Measurements from ENCODE around the gene TXN. TPM values are rescaled to one million over a fixed set of nuclear protein-coding genes. Genes with fewer than 3 reads are reported as not detected.
A peak's percentile ranks its signal among the peaks of the same experiment; 100 is the strongest.

TXN gene
- total RNA-seq (100 to 1,000 TPM in 1 of 5 experiments, 10 to 100 TPM in 4; 22.2 to 276 (median 24.9) TPM), polyA plus RNA-seq (10 to 100 TPM; 64.1 to 96.8 TPM), total RNA-seq (7.8 reads per million, percentile 31 among the genes with 10 or more reads in this experiment)

- peaks cover 0 to 1% (median 0%) of the 10 kb centered on the region in 11 donors for H3K9me3 Mint-ChIP-seq
- ChIA-PET POLR2A (interaction anchor here (0.6 to 1.0 kb wide), 2 partner anchors 9 to 1374 kb away, joined by 3 read pairs; partner anchors contain the start of gene DNAJC25), CTCF (interaction anchor here (0.6 kb wide), 1 partner anchor 46 kb away, joined by 4 read pairs; no protein-coding TSS in a partner anchor)
- H3K4me1 Mint-ChIP-seq, result peaks cover 16 to 52% (median 32%) of the 10 kb centered on the region in 7 donors
- peak within 1 kb of the TSS; percentile 83 to 99 (median 96) for H3K4me3 Mint-ChIP-seq
- DNase-seq, result peak; percentile 56 to 91 (median 74)
- peak within 1 kb of the TSS; percentile 87 to 97 (median 89) for H3K27ac Mint-ChIP-seq
- Histone ChIP-seq H3K9me3 (ENCODE audit: control insufficient read depth in 2 of 3, low read length in 3 of 3) (no peaks in the 10 kb centered on the region), H3K27me3 (ENCODE audit: control insufficient read depth in 2 of 2, insufficient read depth in 2 of 2, low read length in 2 of 2) (no peaks in the 10 kb centered on the region), H3K27ac (ENCODE audit: low read depth, low read length) (peak within 1 kb of the TSS; percentile 65), H3K4me1 (ENCODE audit: control insufficient read depth in 2 of 2, insufficient read depth in 2 of 2, low read length in 2 of 2) (peaks cover 4 to 11% of the 10 kb centered on the region in 2 donors), H3K4me3 (ENCODE audit: low read length) (peak within 1 kb of the TSS; percentile 85), H3K36me3 (ENCODE audit: control insufficient read depth in 2 of 3, insufficient read depth in 3 of 3, low read length in 3 of 3) (no peaks in the 10 kb centered on the region)
- H3K36me3 Mint-ChIP-seq, result peaks cover 0 to 11% (median 0%) of the 10 kb centered on the region in 5 donors
- H3K27me3 Mint-ChIP-seq, result peaks cover 0 to 5% (median 0%) of the 10 kb centered on the region in 5 donors
- intact Hi-C loops (cut with micrococcal nuclease), result loop anchor here (1.0 to 10.0 kb wide), 11 partner anchors 100 to 1324 kb away; partner anchors contain the start of genes ABITRAM (in 2 of the 2), CTNNAL1 (in 2 of the 2), ELP1 (in 2 of the 2) and ECPAS (in 1 of the 2)
- peak; percentile 88 for ATAC-seq
Measured at GRCh38 chr9:110256380-110257096, at the start of gene TXN. TSS of gene TXN (minus strand) at chr9:110256507. CDS start at chr9:110256435, 72 bp downstream.

- CTCF ChIA-PET, result no interaction called here
- ATAC-seq, result peak; percentile 32
- intact Hi-C loops (cut with micrococcal nuclease), result no loop called here
Measured at GRCh38 chr9:110303133-110303532, 46.8 kb upstream of the TXN start.

GRCh38 chr9:110298043-110298605 lies 41.8 kb upstream of the TXN start:
- Histone ChIP-seq H3K4me1 (ENCODE audit: control insufficient read depth in 2 of 2, insufficient read depth in 2 of 2, low read length in 2 of 2) (no peaks in the 10 kb centered on the region), H3K36me3 (ENCODE audit: control insufficient read depth in 2 of 3, insufficient read depth in 3 of 3, low read length in 3 of 3) (no peaks in the 10 kb centered on the region), H3K9me3 (ENCODE audit: control insufficient read depth in 2 of 3, low read length in 3 of 3) (no peaks in the 10 kb centered on the region), H3K27me3 (ENCODE audit: control insufficient read depth in 2 of 2, insufficient read depth in 2 of 2, low read length in 2 of 2) (peaks cover 0 to 3% of the 10 kb centered on the region in 2 donors), H3K27ac (ENCODE audit: low read depth, low read length) (no peak overlapping the region), H3K4me3 (ENCODE audit: low read length) (no peak overlapping the region)
- peaks cover 0 to 1% (median 0%) of the 10 kb centered on the region in 11 donors for H3K9me3 Mint-ChIP-seq
- ATAC-seq (no peak), DNase-seq (no peak)
- intact Hi-C loops (cut with micrococcal nuclease), result no loop called here
- CTCF ChIA-PET, result no interaction called here
- no peaks in the 10 kb centered on the region for H3K4me1 Mint-ChIP-seq
- H3K4me3 Mint-ChIP-seq, result no peak overlapping the region
- no peak overlapping the region for H3K27ac Mint-ChIP-seq
- H3K27me3 Mint-ChIP-seq, result peaks cover 4 to 29% (median 6%) of the 10 kb centered on the region in 5 donors
- POLR2A ChIA-PET, result no interaction called here
- no peaks in the 10 kb centered on the region for H3K36me3 Mint-ChIP-seq

More at GRCh38 chr9:110303133-110303532, 46.8 kb upstream of the TXN start:
- no peak for DNase-seq
- Mint-ChIP-seq H3K4me3 (no peak overlapping the region), H3K27me3 (peaks cover 5 to 42% (median 23%) of the 10 kb centered on the region in 5 donors), H3K4me1 (peaks cover 0 to 1% (median under 1%) of the 10 kb centered on the region in 7 donors), H3K9me3 (peaks cover 0 to 2% (median 0%) of the 10 kb centered on the region in 11 donors), H3K36me3 (peaks cover 0 to 6% (median 0%) of the 10 kb centered on the region in 5 donors), H3K27ac (no peak overlapping the region)
- Histone ChIP-seq H3K27ac (ENCODE audit: low read depth, low read length) (no peak overlapping the region), H3K9me3 (ENCODE audit: control insufficient read depth in 2 of 3, low read length in 3 of 3) (no peaks in the 10 kb centered on the region), H3K27me3 (ENCODE audit: control insufficient read depth in 2 of 2, insufficient read depth in 2 of 2, low read length in 2 of 2) (peaks cover 0 to 3% of the 10 kb centered on the region in 2 donors), H3K36me3 (ENCODE audit: control insufficient read depth in 2 of 3, insufficient read depth in 3 of 3, low read length in 3 of 3) (no peaks in the 10 kb centered on the region), H3K4me1 (ENCODE audit: control insufficient read depth in 2 of 2, insufficient read depth in 2 of 2, low read length in 2 of 2) (peaks cover 0 to 3% of the 10 kb centered on the region in 2 donors), H3K4me3 (ENCODE audit: low read length) (no peak overlapping the region)
- POLR2A ChIA-PET, result no interaction called here

- Histone ChIP-seq H3K4me1 (ENCODE audit: control insufficient read depth in 2 of 2, insufficient read depth in 2 of 2, low read length in 2 of 2) (no peaks in the 10 kb centered on the region), H3K36me3 (ENCODE audit: control insufficient read depth in 2 of 3, insufficient read depth in 3 of 3, low read length in 3 of 3) (no peaks in the 10 kb centered on the region), H3K4me3 (ENCODE audit: low read length) (no peak overlapping the region), H3K27ac (ENCODE audit: low read depth, low read length) (no peak overlapping the region), H3K9me3 (ENCODE audit: control insufficient read depth in 2 of 3, low read length in 3 of 3) (no peaks in the 10 kb centered on the region), H3K27me3 (ENCODE audit: control insufficient read depth in 2 of 2, insufficient read depth in 2 of 2, low read length in 2 of 2) (no peaks in the 10 kb centered on the region)
- Mint-ChIP-seq H3K9me3 (peaks cover 0 to 1% (median 0%) of the 10 kb centered on the region in 11 donors), H3K27ac (no peak overlapping the region), H3K4me3 (no peak overlapping the region), H3K27me3 (peaks cover 0 to 16% (median under 1%) of the 10 kb centered on the region in 5 donors), H3K4me1 (no peaks in the 10 kb centered on the region), H3K36me3 (no peaks in the 10 kb centered on the region)
- ATAC-seq (no peak), DNase-seq (no peak)
- intact Hi-C loops (cut with micrococcal nuclease), result no loop called here
- POLR2A ChIA-PET, result no interaction called here
- CTCF ChIA-PET, result no interaction called here
Measured at GRCh38 chr9:110293248-110293647, 36.9 kb upstream of the TXN start.

GRCh38 chr9:110291921-110292557 lies 35.7 kb upstream of the TXN start:
- peaks cover 0 to 1% (median 0%) of the 10 kb centered on the region in 11 donors for H3K9me3 Mint-ChIP-seq

GRCh38 chr9:110290001-110290400 lies 33.7 kb upstream of the TXN start:
- no peak overlapping the region for H3K27ac Mint-ChIP-seq
- H3K36me3 ChIP-seq (ENCODE audit: control insufficient read depth in 2 of 3, insufficient read depth in 3 of 3, low read length in 3 of 3), result no peaks in the 10 kb centered on the region
- H3K9me3 ChIP-seq (ENCODE audit: control insufficient read depth in 2 of 3, low read length in 3 of 3), result no peaks in the 10 kb centered on the region
- H3K4me1 ChIP-seq (ENCODE audit: control insufficient read depth in 2 of 2, insufficient read depth in 2 of 2, low read length in 2 of 2), result no peaks in the 10 kb centered on the region
- H3K27me3 Mint-ChIP-seq, result peaks cover 0 to 11% (median 2%) of the 10 kb centered on the region in 5 donors
- ChIA-PET POLR2A (no interaction called here), CTCF (no interaction called here)
- DNase-seq (no peak), ATAC-seq (no peak)
- H3K9me3 Mint-ChIP-seq, result peaks cover 0 to 2% (median 0%) of the 10 kb centered on the region in 11 donors
- H3K4me3 Mint-ChIP-seq, result no peak overlapping the region
- H3K4me3 ChIP-seq (ENCODE audit: low read length), result no peak overlapping the region
- H3K27ac ChIP-seq (ENCODE audit: low read depth, low read length), result no peak overlapping the region
- H3K27me3 ChIP-seq (ENCODE audit: control insufficient read depth in 2 of 2, insufficient read depth in 2 of 2, low read length in 2 of 2), result no peaks in the 10 kb centered on the region
- H3K4me1 Mint-ChIP-seq, result no peaks in the 10 kb centered on the region
- intact Hi-C loops (cut with micrococcal nuclease), result no loop called here
- no peaks in the 10 kb centered on the region for H3K36me3 Mint-ChIP-seq

More at GRCh38 chr9:110291921-110292557, 35.7 kb upstream of the TXN start:
- Histone ChIP-seq H3K4me3 (ENCODE audit: low read length) (no peak overlapping the region), H3K27ac (ENCODE audit: low read depth, low read length) (no peak overlapping the region), H3K4me1 (ENCODE audit: control insufficient read depth in 2 of 2, insufficient read depth in 2 of 2, low read length in 2 of 2) (no peaks in the 10 kb centered on the region), H3K9me3 (ENCODE audit: control insufficient read depth in 2 of 3, low read length in 3 of 3) (no peaks in the 10 kb centered on the region), H3K36me3 (ENCODE audit: control insufficient read depth in 2 of 3, insufficient read depth in 3 of 3, low read length in 3 of 3) (no peaks in the 10 kb centered on the region), H3K27me3 (ENCODE audit: control insufficient read depth in 2 of 2, insufficient read depth in 2 of 2, low read length in 2 of 2) (no peaks in the 10 kb centered on the region)
- intact Hi-C loops (cut with micrococcal nuclease), result no loop called here
- no peak overlapping the region for H3K27ac Mint-ChIP-seq
- H3K36me3 Mint-ChIP-seq, result no peaks in the 10 kb centered on the region
- ChIA-PET CTCF (no interaction called here), POLR2A (no interaction called here)
- ATAC-seq (no peak), DNase-seq (no peak)
- H3K4me1 Mint-ChIP-seq, result no peaks in the 10 kb centered on the region
- peaks cover 0 to 15% (median 0%) of the 10 kb centered on the region in 5 donors for H3K27me3 Mint-ChIP-seq
- no peak overlapping the region for H3K4me3 Mint-ChIP-seq
